HG03196 (cell line): Measurements from ENCODE around the gene NOL4.

Source experiments
- ATAC-seq: cut with Tn5 transposase; IDR thresholded peaks from one replicate; pipeline ENCODE4 v1.9.1; 2021; ENCODE audit not compliant: unreplicated experiment

The NOL4 gene

DNA sequence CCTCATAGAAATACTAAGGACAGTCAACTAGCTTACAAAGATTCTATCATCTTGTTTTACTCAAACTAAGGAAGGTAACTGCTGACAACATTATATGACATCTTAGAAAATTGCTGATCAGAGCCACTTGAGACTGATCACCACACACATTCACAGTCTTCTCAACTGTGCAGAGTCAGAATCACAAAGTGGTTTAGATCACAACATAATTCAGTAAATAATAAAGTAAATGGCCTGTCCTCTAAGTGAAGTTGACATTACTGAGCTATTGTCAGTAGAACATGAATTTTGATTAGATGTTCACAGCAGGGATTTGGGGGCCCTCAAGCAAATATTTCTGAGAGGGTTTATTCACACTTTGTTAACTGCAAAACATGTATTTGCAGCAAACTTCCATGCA, 28.5 kb downstream of the NOL4 start:
- no peak for ATAC-seq

DNA sequence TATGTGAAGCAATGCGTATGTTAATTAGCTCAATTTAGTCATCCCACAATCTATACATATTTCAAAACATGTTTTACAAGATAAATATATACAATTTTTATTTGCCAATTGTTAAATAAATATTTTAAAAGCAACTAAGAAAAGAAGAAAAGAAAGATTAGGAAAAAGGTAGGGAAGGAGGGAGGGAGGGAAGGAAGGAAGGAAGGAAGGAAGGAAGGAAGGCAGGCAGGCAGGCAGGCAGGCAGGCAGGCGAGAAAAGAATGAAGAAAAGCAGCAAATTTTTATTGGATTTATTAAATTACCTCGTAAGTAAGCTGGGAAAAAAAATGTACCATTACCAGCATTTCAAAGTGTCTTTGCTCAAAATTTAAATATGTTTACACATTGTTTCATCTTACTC, 30.5 kb downstream of the NOL4 start:
- ATAC-seq: no peak

DNA sequence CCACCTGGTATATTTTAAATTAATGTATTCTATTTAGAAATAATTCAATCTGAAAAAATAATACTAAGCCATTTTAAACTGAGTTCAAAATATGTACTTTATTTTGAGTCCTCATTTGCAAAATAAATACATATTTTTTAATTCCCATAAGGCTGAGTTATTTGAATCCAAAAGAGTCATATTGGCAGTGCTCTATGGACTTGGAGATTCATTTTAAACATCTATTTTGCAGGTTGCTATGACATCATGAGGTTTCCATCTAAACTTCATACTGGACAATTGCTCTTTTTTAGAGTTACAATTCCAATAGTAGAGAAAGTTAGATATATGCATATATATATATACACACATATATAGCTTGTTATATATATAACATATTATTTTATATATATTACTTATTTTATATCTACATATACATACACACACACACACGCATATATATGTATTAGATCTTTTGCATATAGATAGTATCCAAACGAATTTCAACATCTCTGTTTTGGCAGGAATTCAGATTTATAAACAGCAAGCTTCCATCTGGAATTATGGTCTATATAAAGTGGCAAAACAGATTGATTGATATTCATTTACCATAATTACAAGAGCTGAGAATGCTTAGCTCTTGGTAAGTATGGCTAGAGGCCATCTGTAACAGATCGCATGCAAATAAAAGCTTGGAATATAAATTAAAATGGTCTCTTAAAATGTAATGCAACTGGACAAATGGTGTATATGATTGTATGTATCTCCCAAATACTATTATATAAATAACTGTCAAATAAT, 34.9 kb downstream of the NOL4 start:
- no peak for ATAC-seq
